ENCODE results near the gene MS4A4E. TPM values are rescaled to one million over a fixed set of nuclear protein-coding genes. Genes with fewer than 3 reads are reported as not detected.

The MS4A4E gene
- total RNA-seq, 4 donors from 2014 or later: 2.2 to 7.1 (median 4.4) TPM

DNA sequence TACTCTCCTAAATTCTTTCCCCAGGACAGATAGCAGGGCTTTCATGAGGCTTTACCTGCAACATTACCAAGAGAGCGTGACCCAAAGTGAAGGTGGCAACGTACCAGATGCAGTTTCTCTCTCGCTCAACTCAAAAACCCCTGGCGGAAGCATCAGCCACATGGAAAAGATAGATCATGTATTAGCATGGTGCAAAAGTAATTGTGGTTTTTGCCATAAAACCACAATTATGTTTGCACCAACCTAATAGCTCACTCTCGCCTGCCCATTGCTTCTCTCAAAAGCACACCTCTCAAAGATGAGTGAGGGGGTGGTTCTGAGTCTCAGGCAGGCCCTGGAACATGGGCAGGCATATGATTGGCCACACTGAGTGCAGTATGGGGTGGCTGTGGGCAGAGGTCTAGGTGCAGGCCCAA lies 67.1 kb downstream of the MS4A4E start:
- DNase-seq (ENCODE audit: low spot score) (no peak), ATAC-seq (ENCODE audit: low FRiP score) (no peak)
- TF ChIP-seq, protein P1, sequence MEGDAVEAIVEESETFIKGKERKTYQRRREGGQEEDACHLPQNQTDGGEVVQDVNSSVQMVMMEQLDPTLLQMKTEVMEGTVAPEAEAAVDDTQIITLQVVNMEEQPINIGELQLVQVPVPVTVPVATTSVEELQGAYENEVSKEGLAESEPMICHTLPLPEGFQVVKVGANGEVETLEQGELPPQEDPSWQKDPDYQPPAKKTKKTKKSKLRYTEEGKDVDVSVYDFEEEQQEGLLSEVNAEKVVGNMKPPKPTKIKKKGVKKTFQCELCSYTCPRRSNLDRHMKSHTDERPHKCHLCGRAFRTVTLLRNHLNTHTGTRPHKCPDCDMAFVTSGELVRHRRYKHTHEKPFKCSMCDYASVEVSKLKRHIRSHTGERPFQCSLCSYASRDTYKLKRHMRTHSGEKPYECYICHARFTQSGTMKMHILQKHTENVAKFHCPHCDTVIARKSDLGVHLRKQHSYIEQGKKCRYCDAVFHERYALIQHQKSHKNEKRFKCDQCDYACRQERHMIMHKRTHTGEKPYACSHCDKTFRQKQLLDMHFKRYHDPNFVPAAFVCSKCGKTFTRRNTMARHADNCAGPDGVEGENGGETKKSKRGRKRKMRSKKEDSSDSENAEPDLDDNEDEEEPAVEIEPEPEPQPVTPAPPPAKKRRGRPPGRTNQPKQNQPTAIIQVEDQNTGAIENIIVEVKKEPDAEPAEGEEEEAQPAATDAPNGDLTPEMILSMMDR (IDR thresholded peaks at IDR 0.05): no peak

DNA sequence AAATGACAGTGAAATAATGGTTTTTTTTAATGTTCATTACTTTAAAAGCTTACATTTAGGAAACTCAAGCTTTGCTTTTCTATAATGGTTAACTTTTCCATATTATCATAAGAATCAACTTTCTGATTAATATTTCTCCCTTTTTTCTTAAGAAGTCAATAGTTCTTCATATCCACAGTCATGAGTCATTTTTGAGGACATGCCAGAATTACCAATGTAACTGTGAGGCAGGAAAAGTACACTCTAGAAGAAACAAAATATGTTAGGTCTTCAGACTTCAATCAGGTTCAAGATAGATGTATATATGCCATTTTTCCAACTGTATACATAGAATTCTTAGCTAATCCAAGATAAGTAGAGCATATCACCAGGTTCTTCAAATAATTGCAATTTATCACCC lies 70.9 kb downstream of the MS4A4E start:
- TF ChIP-seq, protein P1 (IDR thresholded peaks at IDR 0.05): no peak
- no peak for ATAC-seq (ENCODE audit: low FRiP score)
- no peak for DNase-seq (ENCODE audit: low spot score)

DNA sequence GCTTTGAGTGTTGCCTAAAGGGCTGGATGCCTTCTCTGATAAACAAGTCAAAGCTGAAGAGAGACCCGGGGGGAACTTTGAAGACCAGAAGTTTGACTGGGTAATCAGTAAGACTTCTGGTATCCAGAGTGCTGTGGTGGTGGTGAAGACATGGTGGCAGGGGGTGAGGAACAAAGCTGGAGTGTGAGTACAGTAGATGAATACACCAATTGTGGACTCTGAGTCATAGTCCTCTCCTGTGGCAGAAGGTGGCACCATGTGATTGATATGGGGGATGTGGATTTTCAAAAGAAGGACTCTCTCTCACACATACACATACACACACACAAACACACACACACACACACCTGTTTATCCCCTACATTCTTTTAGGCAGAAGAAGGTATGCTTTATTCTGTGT lies 72.4 kb downstream of the MS4A4E start:
- TF ChIP-seq, protein P1 (IDR thresholded peaks at IDR 0.05): no peak
- ATAC-seq (ENCODE audit: low FRiP score) (no peak), DNase-seq (ENCODE audit: low spot score) (no peak)

DNA sequence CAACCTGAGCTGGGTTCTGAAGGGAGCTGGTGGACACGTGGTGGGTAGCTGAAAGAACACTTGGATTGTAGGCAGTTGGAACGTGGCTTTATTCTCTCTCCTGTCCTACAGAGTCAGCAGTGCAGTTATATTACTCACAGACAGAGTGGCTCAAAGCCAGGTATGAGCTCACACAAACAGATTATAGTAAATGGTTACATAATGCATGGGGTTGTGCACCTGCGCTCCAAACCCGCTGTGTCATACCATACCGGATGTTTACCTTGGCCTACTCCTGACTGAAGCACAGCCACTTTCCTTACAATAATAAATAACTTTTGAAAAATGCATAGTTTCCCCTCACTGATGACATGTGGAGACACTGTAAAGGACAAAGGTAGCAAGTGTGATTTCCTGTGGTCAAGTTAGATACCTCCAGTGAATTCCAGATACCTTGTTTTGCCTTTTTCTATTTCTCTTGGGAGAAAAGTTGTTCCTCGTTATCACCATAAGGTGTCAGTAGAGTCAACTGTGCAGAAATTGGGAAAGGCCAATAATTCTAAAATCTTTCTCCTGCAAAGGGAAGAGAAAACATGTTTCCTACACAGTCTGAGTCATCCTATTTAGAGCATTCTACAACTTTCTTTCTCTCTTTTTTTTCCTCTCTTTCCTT lies 73.5 kb downstream of the MS4A4E start:
- TF ChIP-seq, protein P1 (IDR thresholded peaks at IDR 0.05): no peak
- ATAC-seq (ENCODE audit: low FRiP score) (no peak), DNase-seq (ENCODE audit: low spot score) (no peak)

DNA sequence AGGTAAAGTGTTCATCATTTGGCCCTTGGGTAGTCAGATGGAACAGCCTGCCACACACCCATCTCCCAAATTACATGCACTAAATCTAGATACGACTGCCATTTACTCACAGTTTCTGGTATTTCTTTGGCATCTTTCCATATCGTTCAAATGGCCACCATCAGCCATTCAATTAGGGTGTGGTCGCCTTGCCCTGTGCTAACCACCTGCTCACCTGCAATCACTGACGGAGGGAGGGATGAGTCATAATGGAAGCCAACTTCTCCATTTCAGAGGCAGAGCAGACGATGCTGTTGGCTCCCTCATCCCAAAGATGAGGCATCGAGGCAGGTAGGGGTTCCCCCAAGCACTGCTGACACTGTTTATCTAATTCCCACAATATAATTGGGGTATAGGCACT lies 74.6 kb downstream of the MS4A4E start:
- no peak for ATAC-seq (ENCODE audit: low FRiP score)
- no peak for DNase-seq (ENCODE audit: low spot score)
- TF ChIP-seq, protein P1 (IDR thresholded peaks at IDR 0.05): no peak

DNA sequence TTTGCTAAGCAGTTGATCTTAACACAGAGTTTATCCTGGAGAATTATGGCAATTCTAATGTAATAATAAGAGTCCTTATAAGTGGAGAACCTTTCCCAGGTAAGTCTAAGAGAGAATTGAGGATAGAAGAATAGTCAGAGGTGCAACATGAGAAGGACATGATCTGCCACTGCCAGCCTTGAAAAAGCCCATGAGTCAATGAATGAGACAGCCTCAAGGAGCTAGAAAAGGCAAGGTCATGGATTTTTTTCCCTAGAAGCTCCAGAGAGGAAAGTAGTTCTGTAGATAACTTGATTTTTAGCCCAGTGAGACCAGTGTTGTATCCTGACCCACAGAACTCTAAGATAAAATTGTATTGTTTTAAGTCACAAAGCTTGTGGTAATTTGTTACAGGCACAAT lies 77.0 kb downstream of the MS4A4E start:
- DNase-seq (ENCODE audit: low spot score): no peak
- TF ChIP-seq, protein P1 (IDR thresholded peaks at IDR 0.05): no peak
- no peak for ATAC-seq (ENCODE audit: low FRiP score)

DNA sequence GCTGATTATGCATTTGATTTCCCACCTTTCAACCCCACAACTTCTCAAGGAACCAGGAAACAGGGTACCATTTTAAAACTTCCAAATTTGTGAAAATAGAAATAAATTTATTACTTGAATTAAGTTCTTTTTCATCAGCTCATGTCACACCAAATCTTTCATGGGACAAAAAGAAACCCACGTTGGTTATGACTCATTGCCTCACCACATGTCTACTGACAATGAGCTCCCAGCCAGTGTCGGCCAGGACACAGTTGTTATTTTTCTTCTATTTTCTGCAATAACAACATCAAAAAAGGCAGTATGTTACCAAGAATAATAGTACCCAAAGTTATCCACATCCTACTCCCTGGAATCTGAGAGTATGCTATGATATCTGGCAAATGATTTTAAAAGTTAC lies 77.4 kb downstream of the MS4A4E start:
- DNase-seq (ENCODE audit: low spot score) (no peak), ATAC-seq (ENCODE audit: low FRiP score) (no peak)
- TF ChIP-seq, protein P1 (IDR thresholded peaks at IDR 0.05): no peak
